GM23338 (cell line): ENCODE data around the gene MEI4. TPM values are rescaled to one million over a fixed set of nuclear protein-coding genes. Genes with fewer than 3 reads are reported as not detected.

ENCODE experiments used
- ATAC-seq: fragments of 200-7000 bp; cut with Tn5 transposase; 3 replicates; pipeline ENCODE4 v1.9.1; 2020
- DNase-seq: peaks from one replicate; pipeline ENCODE4 v3.0.0-alpha.2; 2015; ENCODE audit warnings: low spot score
- H2AFZ ChIP-seq: fragments of 200-600 bp; sonication (generic); 2 replicates; pipeline ENCODE4 v1.8.0; 2016; ENCODE audit warnings: antibody characterized with exemption, mild to moderate bottlenecking, moderate library complexity
- H3F3A ChIP-seq: fragments of 200-600 bp; sonication (generic); replicated peaks from 2 replicates; pipeline ENCODE4 v1.8.0; 2017; ENCODE audit warnings: antibody characterized with exemption, mixed run types, low read depth
- H3K27ac ChIP-seq: fragments of 200-600 bp; sonication (generic); 2 replicates; pipeline ENCODE4 v1.6.1; 2016; ENCODE audit warnings: low read depth
- H3K27me3 ChIP-seq: fragments of 200-600 bp; sonication (generic); 2 replicates; pipeline ENCODE4 v1.8.0; 2016; ENCODE audit warnings: mild to moderate bottlenecking, mixed run types, moderate library complexity; ENCODE audit not compliant: insufficient read depth
- H3K36me3 ChIP-seq: fragments of 200-600 bp; sonication (generic); 2 replicates; pipeline ENCODE4 v1.8.0; 2016; ENCODE audit warnings: mild to moderate bottlenecking; ENCODE audit not compliant: insufficient read depth
- H3K4me1 ChIP-seq: fragments of 200-600 bp; sonication (generic); 2 replicates; pipeline ENCODE4 v1.8.0; 2016; ENCODE audit warnings: mild to moderate bottlenecking, moderate library complexity; ENCODE audit not compliant: insufficient read depth
- H3K4me2 ChIP-seq: fragments of 200-600 bp; sonication (generic); 2 replicates; pipeline ENCODE4 v1.7.1; 2017; ENCODE audit warnings: mixed run types
- H3K4me3 ChIP-seq: fragments of 200-600 bp; sonication (generic); 2 replicates; pipeline ENCODE4 v1.6.1; 2016; ENCODE audit warnings: mixed run types
- H3K79me2 ChIP-seq: fragments of 200-600 bp; sonication (generic); replicated peaks from 2 replicates; pipeline ENCODE4 v1.8.0; 2017; ENCODE audit warnings: mild to moderate bottlenecking; ENCODE audit not compliant: insufficient read depth
- H3K9me2 ChIP-seq: fragments of 200-600 bp; sonication (generic); 2 replicates; pipeline ENCODE4 v1.8.0; 2017; ENCODE audit not compliant: insufficient read depth
- H4K20me1 ChIP-seq: fragments of 200-600 bp; sonication (generic); replicated peaks from 2 replicates; pipeline ENCODE4 v1.8.0; 2017; ENCODE audit warnings: mild to moderate bottlenecking; ENCODE audit not compliant: insufficient read depth
- H3K27ac Mint-ChIP-seq: 2 replicates; pipeline ENCODE4 v1.8.0; 2020; ENCODE audit warnings: inconsistent platforms, mild to moderate bottlenecking, moderate library complexity, mixed read lengths
- H3K27me3 Mint-ChIP-seq: 3 replicates; pipeline ENCODE4 v1.8.0; 2022; ENCODE audit warnings: low read depth, mild to moderate bottlenecking, moderate library complexity, mixed read lengths, inconsistent platforms; ENCODE audit not compliant: insufficient read depth, poor library complexity
- H3K36me3 Mint-ChIP-seq: 3 replicates; pipeline ENCODE4 v1.8.0; 2021; ENCODE audit warnings: low read depth, mild to moderate bottlenecking, inconsistent platforms, moderate library complexity, mixed read lengths
- H3K4me1 Mint-ChIP-seq: 3 replicates; pipeline ENCODE4 v1.8.0; 2020; ENCODE audit warnings: mild to moderate bottlenecking, inconsistent platforms, mixed read lengths
- H3K4me3 Mint-ChIP-seq: 3 replicates; pipeline ENCODE4 v1.8.0; 2021; ENCODE audit warnings: moderate library complexity, mild to moderate bottlenecking, inconsistent platforms, mixed read lengths
- H3K9me3 Mint-ChIP-seq: 3 replicates; pipeline ENCODE4 v1.8.0; 2020; ENCODE audit warnings: moderate library complexity, mild to moderate bottlenecking, inconsistent platforms, mixed read lengths
- CREB1 ChIP-seq: fragments of 250-450 bp; sonication (Bioruptor Pico); IDR thresholded peaks from 2 replicates; pipeline ENCODE4 v1.5.0; 2020; ENCODE audit warnings: low read depth, mild to moderate bottlenecking, moderate library complexity
- CTCF ChIP-seq, 2 experiments: fragments of 200-600 bp in 1 of 2; sonication (generic) in 1 of 2; conservative IDR thresholded peaks; 2 replicates each; pipeline versions ENCODE4 v1.5.1 to v1.6.1; 2016 to 2017; ENCODE audit warnings: antibody characterized with exemption in 2 of 2, low read depth in 2 of 2, mild to moderate bottlenecking in 2 of 2, moderate library complexity in 1 of 2
- ETS1 ChIP-seq: IDR thresholded peaks from 2 replicates; pipeline ENCODE4 v1.6.1; 2016; ENCODE audit warnings: antibody characterized with exemption
- EZH2 ChIP-seq: fragments of 200-600 bp; sonication (generic); IDR thresholded peaks from one replicate; pipeline ENCODE4 v1.8.0; 2017; ENCODE audit warnings: antibody characterized with exemption, mild to moderate bottlenecking, low read depth; ENCODE audit not compliant: unreplicated experiment
- POLR2AphosphoS5 ChIP-seq: IDR thresholded peaks from 2 replicates; pipeline ENCODE4 v1.6.1; 2016; ENCODE audit warnings: antibody characterized with exemption, low read depth
- REST ChIP-seq: IDR thresholded peaks from one replicate; pipeline ENCODE4 v1.6.1; 2018; ENCODE audit warnings: antibody characterized with exemption; ENCODE audit not compliant: unreplicated experiment
- STAT1 ChIP-seq: IDR thresholded peaks from one replicate; pipeline ENCODE4 v1.6.1; 2016; ENCODE audit warnings: antibody characterized with exemption; ENCODE audit not compliant: unreplicated experiment
- ZNF331 ChIP-seq: fragments of 250-450 bp; sonication (Bioruptor Pico); IDR thresholded peaks from 2 replicates; pipeline ENCODE4 v1.5.0; 2020; ENCODE audit warnings: low read depth, mild to moderate bottlenecking, moderate library complexity
- ZNF462 ChIP-seq: fragments of 250-450 bp; sonication (Bioruptor Pico); IDR thresholded peaks from 2 replicates; pipeline ENCODE4 v1.5.0; 2020; ENCODE audit warnings: mild to moderate bottlenecking, moderate library complexity
- polyA plus RNA-seq: library from polyadenylated mRNA; unstranded; fragments of >200 nt; fragmentation: Nextera tagmentation; extraction: Ambion mirVana; gene quantifications from 2 replicates; pipeline ENCODE4 v1.2.1, GENCODE V29; 2016
- total RNA-seq: library from RNA; depleted of rRNA; stranded (reverse); fragments of >200 nt; shearing (Covaris generic); gene quantifications from 2 replicates; pipeline ENCODE4 v1.2.3, GENCODE V29; 2014

Gene MEI4
- total and polyA plus RNA-seq, 2 experiments from 2014 or later = 0.23 to 0.63 TPM

GRCh38 chr6:77764364-77764763 lies 111.5 kb downstream of the MEI4 start:
- Histone ChIP-seq H4K20me1 (no peaks in the 10 kb centered on the region), H3K79me2 (no peaks in the 10 kb centered on the region), H3K4me2 (no peak overlapping the region), H3K4me3 (no peak overlapping the region), H3K27me3 (no peaks in the 10 kb centered on the region), H3K27ac (no peak overlapping the region), H3K9me2 (0 out of 2 replicates have a peak, but pooled peaks cover 1% of the 10 kb centered on the region), H3F3A (no peaks in the 10 kb centered on the region), H3K4me1 (no peaks in the 10 kb centered on the region), H2AFZ (no peak overlapping the region), H3K36me3 (no peaks in the 10 kb centered on the region)
- H3K36me3 Mint-ChIP-seq = no peaks in the 10 kb centered on the region
- ATAC-seq (no peak), DNase-seq (no peak)
- no peak overlapping the region for H3K4me3 Mint-ChIP-seq
- H3K27ac Mint-ChIP-seq = no peak overlapping the region
- H3K4me1 Mint-ChIP-seq = no peaks in the 10 kb centered on the region
- H3K27me3 Mint-ChIP-seq = no peaks in the 10 kb centered on the region
- H3K9me3 Mint-ChIP-seq = no peaks in the 10 kb centered on the region
- no peak for TF ChIP-seq EZH2
- no peak for TF ChIP-seq ZNF331 (CRISPR knock-in tag)
- TF ChIP-seq CREB1 (CRISPR knock-in tag) = no peak
- no peak for TF ChIP-seq CTCF (conservative IDR thresholded peaks at IDR 0.05; ENCODE audit: low read depth in 2 of 2)
- TF ChIP-seq ETS1 = no peak
- no peak for TF ChIP-seq ZNF462 (CRISPR knock-in tag)
- TF ChIP-seq STAT1 = no peak
- TF ChIP-seq REST = no peak
- TF ChIP-seq POLR2AphosphoS5 = no peak
